Coronary artery (tissue), 2 donors: ENCODE measurements around the gene CBLC.

ENCODE experiments used
- DNase-seq: peaks from one replicate; pipeline ENCODE4 v3.0.0-alpha.2; 2017; ENCODE audit warnings: low spot score
- H3K27ac ChIP-seq, 2 donors: fragments of 200-600 bp; sonication (generic); one replicate each; pipeline ENCODE4 v1.5.1; 2016 to 2019
- H3K4me3 ChIP-seq: fragments of 200-600 bp; sonication (generic); 2 replicates; pipeline ENCODE4 v1.5.1; 2016; ENCODE audit warnings: mild to moderate bottlenecking, moderate library complexity
- TF ChIP-seq, protein P1 (sequence below): fragments of 200-600 bp; sonication (generic); IDR thresholded peaks from one replicate; pipeline ENCODE4 v1.5.1; 2019; ENCODE audit warnings: antibody characterized with exemption

Gene CBLC

DNA sequence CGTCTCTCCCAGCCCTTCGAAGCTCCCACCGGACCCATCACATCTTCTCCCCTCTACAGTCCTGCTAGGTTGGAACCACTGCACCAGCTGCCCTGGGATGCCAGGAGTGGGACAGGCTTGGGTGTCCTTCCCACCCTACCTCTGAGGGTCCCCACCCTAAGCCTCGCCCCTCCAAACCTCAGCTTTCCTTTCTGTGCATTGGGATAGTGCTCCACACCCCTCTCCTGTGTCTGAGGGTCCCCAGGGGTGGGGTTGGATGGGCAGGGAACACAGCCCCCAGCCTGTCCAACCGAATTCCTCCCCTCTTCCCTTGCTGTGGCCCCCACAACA lies 31.1 kb upstream of the CBLC start:
- peak overlapping the region; percentile 47 to 92 for H3K27ac ChIP-seq
- DNase-seq: no peak
- peak overlapping the region; percentile 75 for H3K4me3 ChIP-seq
- TF ChIP-seq, protein P1, sequence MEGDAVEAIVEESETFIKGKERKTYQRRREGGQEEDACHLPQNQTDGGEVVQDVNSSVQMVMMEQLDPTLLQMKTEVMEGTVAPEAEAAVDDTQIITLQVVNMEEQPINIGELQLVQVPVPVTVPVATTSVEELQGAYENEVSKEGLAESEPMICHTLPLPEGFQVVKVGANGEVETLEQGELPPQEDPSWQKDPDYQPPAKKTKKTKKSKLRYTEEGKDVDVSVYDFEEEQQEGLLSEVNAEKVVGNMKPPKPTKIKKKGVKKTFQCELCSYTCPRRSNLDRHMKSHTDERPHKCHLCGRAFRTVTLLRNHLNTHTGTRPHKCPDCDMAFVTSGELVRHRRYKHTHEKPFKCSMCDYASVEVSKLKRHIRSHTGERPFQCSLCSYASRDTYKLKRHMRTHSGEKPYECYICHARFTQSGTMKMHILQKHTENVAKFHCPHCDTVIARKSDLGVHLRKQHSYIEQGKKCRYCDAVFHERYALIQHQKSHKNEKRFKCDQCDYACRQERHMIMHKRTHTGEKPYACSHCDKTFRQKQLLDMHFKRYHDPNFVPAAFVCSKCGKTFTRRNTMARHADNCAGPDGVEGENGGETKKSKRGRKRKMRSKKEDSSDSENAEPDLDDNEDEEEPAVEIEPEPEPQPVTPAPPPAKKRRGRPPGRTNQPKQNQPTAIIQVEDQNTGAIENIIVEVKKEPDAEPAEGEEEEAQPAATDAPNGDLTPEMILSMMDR: no peak

DNA sequence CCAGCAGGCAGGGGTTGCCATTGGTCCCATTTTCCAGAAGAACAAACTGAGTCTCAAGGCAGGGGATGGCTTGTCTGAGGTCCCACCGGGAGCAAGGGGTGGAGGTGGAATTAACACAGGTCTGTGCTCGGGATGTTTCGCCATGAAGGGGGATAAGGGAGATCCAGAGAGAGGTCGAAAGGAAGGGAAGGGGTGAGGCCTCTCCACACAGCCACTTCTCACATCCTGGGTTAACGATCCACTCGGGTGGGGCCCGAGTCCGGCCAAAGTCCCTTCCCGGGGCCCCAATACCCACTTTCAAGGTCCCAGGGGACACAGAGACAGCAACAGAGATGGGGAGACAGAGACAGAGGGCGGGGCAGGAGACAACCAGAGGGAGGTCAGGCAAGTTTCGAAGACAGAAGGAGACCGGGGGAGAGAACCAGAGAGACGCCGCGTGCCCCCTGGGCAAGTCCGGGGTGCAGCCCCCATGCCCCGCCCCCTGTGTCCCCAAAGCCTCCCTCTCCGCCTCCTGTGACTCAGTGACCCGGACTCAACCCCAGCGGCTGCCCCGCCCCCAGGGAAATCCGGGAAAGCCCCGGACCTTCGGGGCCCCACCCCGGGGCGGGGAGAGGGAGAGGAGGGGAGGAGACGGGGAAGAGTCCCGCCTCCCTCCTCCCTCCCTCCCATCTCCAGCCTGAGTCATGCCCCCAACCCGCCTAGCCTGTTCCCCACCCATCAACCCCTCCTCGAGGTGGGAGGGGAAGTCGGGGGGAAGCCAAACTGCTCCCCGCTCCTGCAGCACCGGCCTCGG lies 30.5 kb upstream of the CBLC start:
- H3K4me3 ChIP-seq: peak overlapping the region; percentile 75
- peak overlapping the region; percentile 84 to 92 for H3K27ac ChIP-seq
- DNase-seq: peak; percentile 98
- TF ChIP-seq, protein P1: no peak

GRCh38 chr19:44747739-44748425 lies 29.8 kb upstream of the CBLC start:
- no peak for DNase-seq
- TF ChIP-seq, protein P1: no peak
- Histone ChIP-seq H3K4me3 (peak overlapping the region; percentile 75), H3K27ac (peak overlapping the region; percentile 84 to 92)

DNA sequence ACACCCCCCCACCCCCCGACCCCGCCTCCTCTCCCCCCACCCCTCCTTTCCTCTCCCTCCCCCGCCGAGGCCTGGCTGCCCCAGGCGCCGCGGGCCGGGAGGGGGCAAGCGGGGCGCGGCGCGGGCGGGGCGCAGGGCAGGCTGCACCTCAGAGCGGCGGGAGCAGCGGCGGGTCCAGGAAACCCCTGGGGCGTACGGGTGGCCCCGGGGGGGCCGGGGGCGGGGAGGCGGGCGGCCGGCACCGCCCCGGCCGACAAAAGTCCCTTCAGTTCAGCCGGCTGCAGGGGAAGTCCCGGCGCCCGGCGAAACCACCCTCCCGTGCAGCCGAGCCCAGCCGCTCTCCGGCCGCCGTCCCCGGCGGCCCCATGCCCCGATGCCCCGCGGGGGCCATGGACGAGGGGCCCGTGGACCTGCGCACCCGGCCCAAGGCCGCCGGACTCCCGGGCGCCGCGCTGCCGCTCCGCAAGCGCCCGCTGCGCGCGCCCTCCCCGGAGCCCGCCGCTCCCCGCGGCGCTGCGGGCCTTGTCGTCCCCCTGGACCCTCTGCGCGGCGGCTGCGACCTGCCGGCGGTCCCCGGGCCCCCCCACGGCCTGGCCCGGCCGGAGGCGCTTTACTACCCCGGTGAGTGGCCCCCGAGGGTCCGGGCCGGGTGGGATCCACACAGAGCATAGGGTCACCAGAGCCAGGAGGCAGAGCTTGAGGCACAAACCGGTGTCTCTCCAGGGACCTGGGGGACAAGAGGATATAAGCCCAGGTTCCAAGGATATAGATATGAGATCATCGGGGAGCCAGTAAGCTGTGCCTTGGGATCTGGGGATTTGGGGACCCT lies 29.1 kb upstream of the CBLC start, which contains the start of gene BCL3:
Gene BCL3, plus strand, starts transcription at position 283 of the 829 bp plus-strand sequence. Its CDS starts 83 bp downstream, at position 366.
- Histone ChIP-seq H3K27ac (peak within 1 kb of the TSS; percentile 84 to 92), H3K4me3 (peak within 1 kb of the TSS; percentile 75)
- DNase-seq: no peak

DNA sequence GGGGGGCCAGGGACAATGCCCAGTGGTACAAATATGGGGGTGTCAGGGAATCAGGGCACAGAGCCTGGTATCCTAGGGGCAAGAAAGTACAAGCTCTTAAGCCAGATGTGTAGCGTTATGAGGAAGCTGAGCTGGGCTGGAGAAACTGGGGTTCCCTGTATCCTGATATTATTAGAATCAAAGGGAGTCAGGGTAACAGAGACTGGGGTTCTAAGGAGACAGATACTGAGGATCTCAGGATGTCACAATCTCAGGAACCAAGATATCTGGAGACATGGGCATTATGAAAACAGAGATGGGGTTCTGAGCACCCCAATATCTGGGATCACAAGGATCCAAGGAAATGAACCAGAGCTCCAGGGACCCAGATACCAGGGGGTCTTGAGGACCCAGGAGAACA lies 28.4 kb upstream of the CBLC start:
- TF ChIP-seq, protein P1: no peak
- no peak for DNase-seq
- H3K4me3 ChIP-seq: peak overlapping the region; percentile 75
- peak overlapping the region; percentile 84 to 92 for H3K27ac ChIP-seq

More for the DNA sequence above, 29.1 kb upstream of the CBLC start, which contains the start of gene BCL3:
- TF ChIP-seq, protein P1: no peak

GRCh38 chr19:44749994-44750393 lies 27.7 kb upstream of the CBLC start:
- Histone ChIP-seq H3K27ac (peak overlapping the region; percentile 84 to 92), H3K4me3 (peak overlapping the region; percentile 75)
- TF ChIP-seq, protein P1: no peak
- DNase-seq: no peak
